Stimulated activated CD8-positive, alpha-beta memory T cell treated with anti-CD3 and anti-CD28 coated beads, Interleukin-4, amount 100 ng/mL, for 4 hours (primary cell): ENCODE measurements around the gene RAD51B.

ENCODE experiments used
- DNase-seq, 2 donors: peaks; one replicate each; pipeline ENCODE4 v3.0.0-alpha.2; 2020; ENCODE audit warnings: low read depth in 2 of 2, low spot score in 1 of 2

RAD51B gene

GRCh38 chr14:68375376-68375775 is 555.8 kb downstream of the RAD51B start:
- DNase-seq, result no peak

DNA sequence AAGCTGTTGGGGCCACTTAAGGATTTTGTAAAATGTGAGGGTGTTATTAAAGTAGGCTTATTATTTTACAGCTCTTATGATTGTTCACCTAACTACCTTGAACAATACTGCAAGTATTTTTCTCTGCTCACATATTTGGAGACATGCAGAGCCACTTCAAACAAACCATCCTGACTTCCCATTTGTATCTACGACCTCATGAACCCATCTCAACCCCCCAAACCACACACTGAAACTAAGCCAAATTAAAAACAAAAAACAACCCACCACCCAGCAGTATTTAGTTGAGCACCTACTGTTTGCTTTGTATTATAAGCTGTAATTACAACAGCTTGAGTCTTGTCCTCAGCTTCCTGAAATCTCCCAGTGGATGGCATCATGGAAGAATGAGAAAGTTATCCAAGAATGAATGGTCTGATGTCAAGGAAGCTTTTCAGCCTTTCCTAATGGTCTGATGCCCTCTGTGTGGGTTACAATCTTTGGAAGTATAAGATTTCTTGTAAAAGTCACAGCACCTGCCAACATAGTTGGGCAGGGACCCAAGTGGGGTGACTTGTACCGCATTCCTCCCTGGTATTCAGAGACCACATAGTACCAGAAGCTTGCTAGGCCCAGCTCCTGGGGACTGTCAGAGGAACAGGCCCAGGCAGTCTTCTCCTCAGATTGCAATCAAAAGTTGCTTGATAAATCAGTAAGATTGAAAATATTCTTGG is 556.6 kb downstream of the RAD51B start:
- no peak for DNase-seq

- no peak for DNase-seq
These were observed 557.4 kb downstream of the RAD51B start for GRCh38 chr14:68377006-68377405.

- DNase-seq, result no peak
These were observed 557.9 kb downstream of the RAD51B start for GRCh38 chr14:68377459-68377858.

- no peak for DNase-seq
These were observed 560.1 kb downstream of the RAD51B start for GRCh38 chr14:68379510-68380328.

DNA sequence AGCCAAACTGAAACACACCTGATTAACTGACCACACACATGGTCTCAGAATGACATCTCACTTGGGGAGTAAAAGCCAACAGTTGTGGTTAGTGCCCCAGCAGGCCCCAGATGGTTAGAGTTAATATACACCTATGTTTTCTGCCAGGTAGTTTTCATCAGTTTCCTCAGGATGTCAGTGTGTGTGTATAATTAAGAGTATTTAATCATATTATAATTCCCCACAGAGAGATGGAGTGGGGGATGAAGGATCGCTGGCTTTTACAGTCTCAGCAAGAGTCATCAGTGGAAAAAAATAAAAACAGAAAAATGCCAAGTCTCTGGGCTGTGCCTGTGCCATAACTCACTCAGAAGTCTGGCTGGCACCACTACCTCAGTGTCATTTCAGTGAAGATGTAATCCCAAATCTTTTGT is 560.8 kb downstream of the RAD51B start:
- no peak for DNase-seq

- no peak for DNase-seq
These were observed 564.8 kb downstream of the RAD51B start for GRCh38 chr14:68384335-68384734.

DNA sequence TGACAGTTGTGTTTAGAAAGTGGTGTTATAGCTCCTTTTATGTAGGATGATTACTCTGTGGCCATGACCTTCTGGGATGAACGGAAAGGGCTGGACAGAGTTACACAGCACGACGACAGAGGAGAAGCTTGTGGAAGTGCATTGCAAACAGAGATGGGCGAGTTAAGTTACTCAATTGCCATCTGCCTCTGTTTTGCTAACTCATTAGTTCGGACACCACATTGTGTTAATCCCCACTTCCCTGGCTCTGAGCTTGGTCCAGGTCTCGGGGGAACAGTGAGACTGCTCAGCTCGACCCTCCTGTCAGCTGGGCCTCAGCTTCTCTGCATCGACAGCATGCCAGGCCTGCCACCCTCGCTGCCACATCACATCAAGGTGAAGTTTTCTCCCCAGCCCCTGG is 565.3 kb downstream of the RAD51B start:
- no peak for DNase-seq

GRCh38 chr14:68386446-68386845 is 566.9 kb downstream of the RAD51B start:
- DNase-seq, result no peak

- no peak for DNase-seq
These were observed 567.6 kb downstream of the RAD51B start for GRCh38 chr14:68386950-68387779.

DNA sequence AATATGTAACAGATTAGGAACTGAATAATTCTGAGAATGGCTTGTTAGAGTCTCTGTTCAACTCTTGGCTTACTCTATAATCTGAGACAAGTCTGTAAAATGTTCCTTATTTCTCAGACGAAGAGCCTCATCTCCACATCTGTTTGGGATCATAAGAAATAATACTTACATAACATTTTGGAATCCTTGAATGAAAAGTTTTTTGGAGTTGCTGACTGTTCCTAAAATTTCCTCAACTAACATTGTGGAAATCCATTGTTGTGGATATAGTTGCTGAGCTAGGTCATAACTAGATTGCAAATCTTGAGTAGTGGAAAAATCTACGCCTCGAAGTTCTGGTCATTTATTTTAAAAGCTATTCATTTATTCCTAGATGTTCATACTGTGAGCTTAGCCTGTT is 570.4 kb downstream of the RAD51B start:
- no peak for DNase-seq

GRCh38 chr14:68390741-68391140 is 571.2 kb downstream of the RAD51B start:
- no peak for DNase-seq

GRCh38 chr14:68391311-68392014 is 571.9 kb downstream of the RAD51B start:
- no peak for DNase-seq

- DNase-seq, result no peak
These were observed 573.0 kb downstream of the RAD51B start for GRCh38 chr14:68392393-68393141.

DNA sequence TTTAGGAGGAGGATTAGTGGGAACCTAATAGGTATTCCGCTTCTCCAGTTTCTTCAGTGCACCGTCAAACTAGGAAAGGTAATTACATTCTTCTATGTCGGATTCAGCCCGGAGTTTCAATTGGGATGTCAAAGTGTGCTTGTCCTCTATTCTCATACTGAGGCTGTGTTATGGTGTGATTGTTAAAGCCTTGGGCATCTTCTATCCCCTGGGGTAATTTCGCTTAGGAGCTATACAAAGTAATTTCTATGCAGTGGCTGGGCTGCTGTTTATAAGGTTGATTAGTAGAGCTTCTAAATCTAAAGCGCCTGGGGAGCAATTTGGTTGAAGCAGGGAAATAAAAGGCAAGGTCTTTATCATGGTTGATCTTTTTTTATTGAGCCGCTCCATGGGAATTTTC is 573.7 kb downstream of the RAD51B start:
- DNase-seq, result no peak

DNA sequence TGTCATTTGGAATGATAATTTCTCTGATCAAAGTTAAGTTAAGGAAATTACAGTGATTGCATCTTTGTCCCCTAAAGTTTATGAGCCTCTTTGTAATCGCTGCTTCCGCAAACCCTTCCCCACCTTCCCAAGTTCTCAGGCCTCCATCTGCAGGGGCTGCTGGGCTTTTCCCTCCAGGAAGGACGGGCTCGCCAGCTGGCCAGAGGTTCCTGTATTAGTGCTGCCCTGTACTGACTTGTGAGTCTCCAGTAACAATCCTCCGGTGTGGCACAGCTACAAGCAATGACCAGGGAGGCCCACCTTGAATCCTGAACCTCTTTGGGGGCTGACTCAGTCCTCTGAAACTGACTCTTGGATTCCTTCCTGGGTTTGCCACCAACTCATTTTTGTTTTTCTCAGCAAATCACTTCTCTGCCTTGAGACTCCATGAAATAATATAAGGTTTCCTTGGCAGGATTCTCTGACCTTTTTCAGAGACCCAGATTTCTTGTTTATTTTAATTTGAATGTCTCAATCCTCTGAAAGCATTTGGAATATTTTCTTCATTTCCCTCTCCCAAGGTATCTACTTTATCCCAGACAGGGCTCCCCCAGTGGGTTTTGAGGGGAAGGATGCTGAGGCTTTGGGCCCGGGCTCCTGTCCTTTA is 574.7 kb downstream of the RAD51B start:
- DNase-seq, result no peak

GRCh38 chr14:68394764-68395143 is 575.2 kb downstream of the RAD51B start:
- DNase-seq, result no peak

DNA sequence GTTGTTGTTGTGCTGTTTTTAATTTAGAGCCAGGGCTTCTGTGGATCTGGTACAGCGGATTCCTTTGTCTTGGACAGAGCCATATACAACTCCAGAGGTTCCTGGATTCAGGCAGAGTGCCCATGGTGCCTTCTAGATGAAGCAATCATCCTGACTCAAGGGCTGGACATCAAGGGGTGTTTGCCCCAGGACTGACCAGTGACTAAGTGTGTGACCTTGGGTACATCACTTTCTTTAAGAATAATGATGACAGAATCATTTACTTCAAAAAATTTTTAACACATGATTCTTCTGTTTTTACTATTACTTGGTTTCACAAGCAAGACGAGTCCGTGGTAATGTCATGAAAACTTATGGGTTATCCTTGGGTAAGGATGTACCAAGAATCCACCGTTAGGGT is 576.0 kb downstream of the RAD51B start:
- no peak for DNase-seq

GRCh38 chr14:68396461-68396860 is 576.9 kb downstream of the RAD51B start:
- DNase-seq, result no peak

DNA sequence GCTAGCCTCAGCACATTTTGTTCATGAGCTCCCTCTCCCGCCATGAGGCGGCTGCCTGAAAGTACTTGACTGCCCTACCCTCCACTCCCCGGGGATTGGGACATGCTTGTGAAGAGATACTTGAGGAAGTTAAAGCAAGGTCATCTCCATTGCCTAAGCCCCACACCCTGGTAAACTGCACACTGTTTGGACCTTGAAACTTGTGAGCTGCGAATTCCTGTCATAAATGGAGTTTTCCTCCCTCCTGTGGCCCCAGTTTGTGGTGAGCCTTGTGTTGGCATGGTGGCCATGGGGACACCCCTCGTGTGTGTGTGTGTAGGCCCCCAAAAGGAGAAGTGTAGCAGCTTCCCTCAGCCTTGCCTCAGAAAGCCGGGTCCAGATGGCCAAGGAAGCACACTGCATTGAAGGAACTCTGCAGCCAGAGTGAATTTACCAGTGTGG is 577.8 kb downstream of the RAD51B start:
- DNase-seq, result no peak
